ENCODE measurements around the gene TEX28. TPM values are rescaled to one million over a fixed set of nuclear protein-coding genes. Genes with fewer than 3 reads are reported as not detected.

Gene TEX28
- total RNA-seq, 1 experiment from 2014 or later, result not detected

DNA sequence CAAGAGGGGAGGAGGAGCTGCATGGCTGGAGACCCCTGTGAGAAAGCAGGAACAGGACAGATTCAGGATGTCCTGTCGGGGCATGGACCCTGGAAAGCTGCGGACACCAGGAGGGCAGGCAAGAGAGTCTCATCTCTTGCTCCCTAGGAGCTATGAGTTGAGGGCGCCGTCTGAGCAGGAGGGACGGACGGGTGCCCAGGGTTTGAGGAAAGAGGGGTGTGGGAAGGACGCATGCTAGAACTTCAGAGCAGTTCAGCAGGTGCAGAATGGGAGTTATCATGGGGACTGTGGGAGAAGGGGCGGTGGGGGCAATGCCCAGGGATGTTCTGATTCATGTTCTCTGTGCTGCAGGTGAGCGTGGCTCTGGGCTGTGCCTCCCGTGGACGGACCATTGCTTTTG lies 25.5 kb upstream of the TEX28 start:
- no peak overlapping the region for H3K4me3 ChIP-seq
- no peak for DNase-seq
- no peaks in the 10 kb centered on the region for H3K4me1 ChIP-seq (replicated peaks; ENCODE audit: insufficient read depth)
- H3K4me2 ChIP-seq, result no peak overlapping the region
- no peaks in the 10 kb centered on the region for H3K9me2 ChIP-seq (ENCODE audit: insufficient read depth)
- peaks cover 19% of the 10 kb centered on the region for H3K27me3 ChIP-seq (ENCODE audit: insufficient read depth, low read depth)
- no peak overlapping the region for H2AFZ ChIP-seq
- H3K36me3 ChIP-seq (ENCODE audit: low read depth), result no peaks in the 10 kb centered on the region
- CTCF ChIA-PET, result no interaction called here
- no peaks in the 10 kb centered on the region for H3K9me3 ChIP-seq (ENCODE audit: insufficient read depth, low read depth)
- H4K20me1 ChIP-seq (ENCODE audit: insufficient read depth), result no peaks in the 10 kb centered on the region
- POLR2A ChIA-PET (ENCODE audit: unreplicated experiment), result no interaction called here
- intact Hi-C loops (cut with micrococcal nuclease; ENCODE audit: unreplicated experiment), result no loop called here
- TF ChIP-seq, protein P1, sequence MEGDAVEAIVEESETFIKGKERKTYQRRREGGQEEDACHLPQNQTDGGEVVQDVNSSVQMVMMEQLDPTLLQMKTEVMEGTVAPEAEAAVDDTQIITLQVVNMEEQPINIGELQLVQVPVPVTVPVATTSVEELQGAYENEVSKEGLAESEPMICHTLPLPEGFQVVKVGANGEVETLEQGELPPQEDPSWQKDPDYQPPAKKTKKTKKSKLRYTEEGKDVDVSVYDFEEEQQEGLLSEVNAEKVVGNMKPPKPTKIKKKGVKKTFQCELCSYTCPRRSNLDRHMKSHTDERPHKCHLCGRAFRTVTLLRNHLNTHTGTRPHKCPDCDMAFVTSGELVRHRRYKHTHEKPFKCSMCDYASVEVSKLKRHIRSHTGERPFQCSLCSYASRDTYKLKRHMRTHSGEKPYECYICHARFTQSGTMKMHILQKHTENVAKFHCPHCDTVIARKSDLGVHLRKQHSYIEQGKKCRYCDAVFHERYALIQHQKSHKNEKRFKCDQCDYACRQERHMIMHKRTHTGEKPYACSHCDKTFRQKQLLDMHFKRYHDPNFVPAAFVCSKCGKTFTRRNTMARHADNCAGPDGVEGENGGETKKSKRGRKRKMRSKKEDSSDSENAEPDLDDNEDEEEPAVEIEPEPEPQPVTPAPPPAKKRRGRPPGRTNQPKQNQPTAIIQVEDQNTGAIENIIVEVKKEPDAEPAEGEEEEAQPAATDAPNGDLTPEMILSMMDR (conservative IDR thresholded peaks at IDR 0.05), result no peak
- TF ChIP-seq EZH2 (IDR thresholded peaks at IDR 0.05; ENCODE audit: low read depth), result no peak
- BruUV-seq (replicated peaks), result no TSS peak
- H3K79me2 ChIP-seq (ENCODE audit: low read depth), result no peaks in the 10 kb centered on the region
- H3K27ac ChIP-seq, result no peak overlapping the region
- H3F3A ChIP-seq (ENCODE audit: insufficient read depth, low read depth), result no peaks in the 10 kb centered on the region

DNA sequence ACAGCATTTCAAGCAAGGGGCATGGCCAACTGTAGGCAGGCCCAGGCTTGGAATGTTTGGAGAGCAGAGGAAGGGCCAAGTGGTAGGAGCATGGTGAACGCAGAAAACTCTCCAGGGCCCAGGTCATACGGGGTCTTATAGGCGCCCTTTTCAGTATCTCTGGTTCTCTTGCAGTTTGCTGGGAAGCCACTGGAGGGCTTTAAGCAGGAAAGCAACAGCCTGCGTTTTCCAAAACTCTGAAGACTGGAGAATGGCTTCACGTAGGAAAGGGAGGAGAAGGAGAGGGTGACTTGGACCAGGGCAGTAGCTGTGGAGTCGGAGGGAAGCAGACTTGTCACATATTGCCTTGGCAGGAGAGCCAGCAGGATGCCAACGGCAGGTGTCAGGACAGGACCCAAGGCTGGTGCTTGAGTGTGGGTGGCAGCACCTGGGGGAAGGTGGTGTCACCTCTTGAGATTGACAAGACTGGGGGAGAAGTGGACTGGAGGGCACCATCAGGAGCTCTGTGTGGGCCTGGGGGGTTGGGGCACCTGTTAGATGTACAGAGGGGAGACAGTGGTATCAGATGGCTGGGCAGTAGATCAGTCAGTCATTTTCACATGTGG lies 22.6 kb upstream of the TEX28 start:
- no peak for TF ChIP-seq EZH2 (IDR thresholded peaks at IDR 0.05; ENCODE audit: low read depth)
- TF ChIP-seq, protein P1 (conservative IDR thresholded peaks at IDR 0.05), result peak; percentile 48
- no peak overlapping the region for H2AFZ ChIP-seq
- no peaks in the 10 kb centered on the region; the same call in 1 of the 2 replicates for H3F3A ChIP-seq (ENCODE audit: insufficient read depth, low read depth)
- no TSS peak for BruUV-seq (replicated peaks)
- intact Hi-C loops (cut with micrococcal nuclease; ENCODE audit: unreplicated experiment), result no loop called here
- no peaks in the 10 kb centered on the region for H3K4me1 ChIP-seq (replicated peaks; ENCODE audit: insufficient read depth)
- no peak overlapping the region for H3K27ac ChIP-seq
- ChIA-PET POLR2A (ENCODE audit: unreplicated experiment) (no interaction called here), CTCF (no interaction called here)
- no peak overlapping the region for H3K4me3 ChIP-seq
- no peaks in the 10 kb centered on the region for H3K9me3 ChIP-seq (ENCODE audit: insufficient read depth, low read depth)
- H4K20me1 ChIP-seq (ENCODE audit: insufficient read depth), result no peaks in the 10 kb centered on the region
- H3K4me2 ChIP-seq, result no peak overlapping the region
- no peaks in the 10 kb centered on the region for H3K79me2 ChIP-seq (ENCODE audit: low read depth)
- no peaks in the 10 kb centered on the region; the same call in 1 of the 2 replicates for H3K27me3 ChIP-seq (ENCODE audit: insufficient read depth, low read depth)
- no peaks in the 10 kb centered on the region for H3K9me2 ChIP-seq (ENCODE audit: insufficient read depth)
- H3K36me3 ChIP-seq (ENCODE audit: low read depth), result no peaks in the 10 kb centered on the region
- DNase-seq, result no peak

DNA sequence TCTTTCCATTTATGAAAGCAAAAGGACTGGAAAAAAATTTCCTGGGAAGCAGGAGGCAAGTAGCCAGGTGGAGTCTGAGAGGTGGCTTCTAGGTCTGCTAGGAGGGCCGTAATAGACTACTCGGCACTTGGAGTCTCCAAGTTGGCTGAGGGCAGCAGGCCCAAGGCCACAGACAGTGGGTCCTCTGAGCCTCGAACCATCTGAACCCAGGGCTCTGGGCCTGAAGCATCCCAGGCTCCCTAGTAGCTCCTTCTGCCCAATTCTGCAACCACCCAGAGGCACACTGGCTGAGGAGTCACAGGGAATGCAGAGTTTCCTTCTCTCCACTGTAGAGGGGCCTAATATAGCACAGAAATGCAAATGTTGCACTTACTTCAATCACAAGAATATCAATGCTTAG lies 20.5 kb upstream of the TEX28 start:
- intact Hi-C loops (cut with micrococcal nuclease; ENCODE audit: unreplicated experiment), result no loop called here
- no TSS peak for BruUV-seq (replicated peaks)
- H3F3A ChIP-seq (ENCODE audit: insufficient read depth, low read depth), result no peaks in the 10 kb centered on the region; the same call in 1 of the 2 replicates
- no peaks in the 10 kb centered on the region for H3K9me3 ChIP-seq (ENCODE audit: insufficient read depth, low read depth)
- no peak for DNase-seq
- no peaks in the 10 kb centered on the region for H4K20me1 ChIP-seq (ENCODE audit: insufficient read depth)
- H3K4me2 ChIP-seq, result no peak overlapping the region
- H3K36me3 ChIP-seq (ENCODE audit: low read depth), result no peaks in the 10 kb centered on the region
- TF ChIP-seq EZH2 (IDR thresholded peaks at IDR 0.05; ENCODE audit: low read depth), result no peak
- TF ChIP-seq, protein P1 (conservative IDR thresholded peaks at IDR 0.05), result no peak
- no peaks in the 10 kb centered on the region for H3K9me2 ChIP-seq (ENCODE audit: insufficient read depth)
- H3K79me2 ChIP-seq (ENCODE audit: low read depth), result no peaks in the 10 kb centered on the region
- ChIA-PET POLR2A (ENCODE audit: unreplicated experiment) (no interaction called here), CTCF (no interaction called here)
- no peak overlapping the region for H3K27ac ChIP-seq
- no peaks in the 10 kb centered on the region for H3K27me3 ChIP-seq (ENCODE audit: insufficient read depth, low read depth)
- no peak overlapping the region for H3K4me3 ChIP-seq
- no peak overlapping the region for H2AFZ ChIP-seq
- H3K4me1 ChIP-seq (replicated peaks; ENCODE audit: insufficient read depth), result no peaks in the 10 kb centered on the region
